WTC11 (cell line): ENCODE data around the gene PHAF1. TPM values are rescaled to one million over a fixed set of nuclear protein-coding genes. Genes with fewer than 3 reads are reported as not detected.

Source experiments
- ATAC-seq: fragments of 200-7000 bp; cut with Tn5 transposase; 2 replicates; pipeline ENCODE4 v1.10.0; 2021; ENCODE audit warnings: mild to moderate bottlenecking, moderate library complexity
- CTCF ChIA-PET: fragments of 300-600 bp; sonication (Branson Sonifier 250); formaldehyde crosslinking; loops from one replicate; lab custom pipeline; 2021; ENCODE audit warnings: antibody characterized with exemption; lab: Charles Lee
- POLR2A ChIA-PET: fragments of 350-600 bp; sonication (Branson Sonifier 250); formaldehyde crosslinking; loops from one replicate; lab custom pipeline; 2021; ENCODE audit warnings: antibody characterized with exemption; lab: Charles Lee
- DNase-seq: peaks from one replicate; pipeline ENCODE4 v3.0.0; 2021; ENCODE audit warnings: low spot score
- H3K27ac Mint-ChIP-seq: 2 replicates; pipeline ENCODE4 v1.8.0; 2021; ENCODE audit warnings: mixed read lengths
- H3K27me3 Mint-ChIP-seq: 2 replicates; pipeline ENCODE4 v1.8.0; 2021; ENCODE audit warnings: low read depth, mild to moderate bottlenecking, moderate library complexity, mixed read lengths
- H3K36me3 Mint-ChIP-seq: 2 replicates; pipeline ENCODE4 v1.8.0; 2021; ENCODE audit warnings: mixed read lengths
- H3K4me1 Mint-ChIP-seq: 2 replicates; pipeline ENCODE4 v1.8.0; 2022; ENCODE audit warnings: mixed read lengths
- H3K4me3 Mint-ChIP-seq: 2 replicates; pipeline ENCODE4 v1.8.0; 2021; ENCODE audit warnings: mild to moderate bottlenecking, moderate library complexity, mixed read lengths
- H3K9me3 Mint-ChIP-seq: 2 replicates; pipeline ENCODE4 v1.8.0; 2021; ENCODE audit warnings: mixed read lengths
- ATF1 ChIP-seq: sonication (generic); formaldehyde crosslinking; IDR thresholded peaks from 2 replicates; pipeline ENCODE4 v1.8.1; 2023; ENCODE audit warnings: mild to moderate bottlenecking, moderate library complexity, missing genetic modification reagents
- E2F4 ChIP-seq: sonication (generic); formaldehyde crosslinking; IDR thresholded peaks from 2 replicates; pipeline ENCODE4 v1.8.1; 2022; ENCODE audit warnings: low read depth, mild to moderate bottlenecking, moderate library complexity, missing genetic modification reagents, borderline replicate concordance
- FOXJ3 ChIP-seq: sonication (generic); formaldehyde crosslinking; IDR thresholded peaks from 2 replicates; pipeline ENCODE4 v1.9.0; 2021; ENCODE audit warnings: missing genetic modification reagents, mild to moderate bottlenecking, borderline replicate concordance
- NR1H2 ChIP-seq: sonication (generic); formaldehyde crosslinking; IDR thresholded peaks from 2 replicates; pipeline ENCODE4 v1.9.0; 2021; ENCODE audit warnings: mild to moderate bottlenecking, moderate library complexity, missing genetic modification reagents
- PRRX2 ChIP-seq: fragments of 250-450 bp; sonication (Bioruptor Pico); IDR thresholded peaks from 2 replicates; pipeline ENCODE4 v1.8.0; 2021; ENCODE audit warnings: mild to moderate bottlenecking
- RELA ChIP-seq: sonication (generic); formaldehyde crosslinking; IDR thresholded peaks from 2 replicates; pipeline ENCODE4 v1.8.1; 2022; ENCODE audit warnings: missing genetic modification reagents, mild to moderate bottlenecking, borderline replicate concordance
- RORB ChIP-seq: fragments of 250-450 bp; sonication (Bioruptor Pico); IDR thresholded peaks from 2 replicates; pipeline ENCODE4 v1.9.0; 2021; ENCODE audit warnings: mild to moderate bottlenecking
- SMAD4 ChIP-seq: sonication (generic); formaldehyde crosslinking; IDR thresholded peaks from 2 replicates; pipeline ENCODE4 v1.8.0; 2022; ENCODE audit warnings: mild to moderate bottlenecking, missing genetic modification reagents
- SP1 ChIP-seq: sonication (generic); formaldehyde crosslinking; conservative IDR thresholded peaks from 2 replicates; pipeline ENCODE4 v1.8.1; 2022; ENCODE audit warnings: missing genetic modification reagents
- ZNF219 ChIP-seq: sonication (generic); formaldehyde crosslinking; IDR thresholded peaks from 2 replicates; pipeline ENCODE4 v1.8.0; 2023; ENCODE audit warnings: missing genetic modification reagents, mild to moderate bottlenecking, borderline replicate concordance
- ZNF263 ChIP-seq: sonication (generic); formaldehyde crosslinking; IDR thresholded peaks from 2 replicates; pipeline ENCODE4 v1.8.1; 2022; ENCODE audit warnings: low read depth, mild to moderate bottlenecking, moderate library complexity, missing genetic modification reagents
- ZNF317 ChIP-seq: sonication (generic); formaldehyde crosslinking; IDR thresholded peaks from 2 replicates; pipeline ENCODE4 v1.8.1; 2023; ENCODE audit warnings: low read depth, mild to moderate bottlenecking, moderate library complexity, missing genetic modification reagents, borderline replicate concordance
- total RNA-seq: library from RNA; stranded (reverse); gene quantifications from 3 replicates; pipeline ENCODE4 v1.2.3, GENCODE V29; 2021
- TF ChIP-seq, protein P1 (sequence below): fragments of 250-450 bp; sonication (Bioruptor Pico); conservative IDR thresholded peaks from 2 replicates; pipeline ENCODE4 v1.9.0; 2021; ENCODE audit warnings: mild to moderate bottlenecking
- TF ChIP-seq, protein P2 (sequence below): fragments of 250-450 bp; sonication (Bioruptor Pico); IDR thresholded peaks from 2 replicates; pipeline ENCODE4 v2.1.2; 2022; ENCODE audit warnings: mild to moderate bottlenecking, moderate library complexity
- TF ChIP-seq, protein P3 (sequence below): sonication (generic); formaldehyde crosslinking; IDR thresholded peaks from 2 replicates; pipeline ENCODE4 v1.8.1; 2022; ENCODE audit warnings: low read depth, missing genetic modification reagents, borderline replicate concordance
- TF ChIP-seq, protein P4 (sequence below): sonication (generic); formaldehyde crosslinking; IDR thresholded peaks from 2 replicates; pipeline ENCODE4 v1.8.1; 2023; ENCODE audit warnings: mild to moderate bottlenecking, missing genetic modification reagents, borderline replicate concordance
- TF ChIP-seq, protein P5 (sequence below): sonication (generic); formaldehyde crosslinking; IDR thresholded peaks from 2 replicates; pipeline ENCODE4 v1.8.1; 2023; ENCODE audit warnings: mild to moderate bottlenecking, missing genetic modification reagents, moderate library complexity

Gene PHAF1
- total RNA-seq, 1 experiment from 2014 or later = 18.8 TPM

DNA sequence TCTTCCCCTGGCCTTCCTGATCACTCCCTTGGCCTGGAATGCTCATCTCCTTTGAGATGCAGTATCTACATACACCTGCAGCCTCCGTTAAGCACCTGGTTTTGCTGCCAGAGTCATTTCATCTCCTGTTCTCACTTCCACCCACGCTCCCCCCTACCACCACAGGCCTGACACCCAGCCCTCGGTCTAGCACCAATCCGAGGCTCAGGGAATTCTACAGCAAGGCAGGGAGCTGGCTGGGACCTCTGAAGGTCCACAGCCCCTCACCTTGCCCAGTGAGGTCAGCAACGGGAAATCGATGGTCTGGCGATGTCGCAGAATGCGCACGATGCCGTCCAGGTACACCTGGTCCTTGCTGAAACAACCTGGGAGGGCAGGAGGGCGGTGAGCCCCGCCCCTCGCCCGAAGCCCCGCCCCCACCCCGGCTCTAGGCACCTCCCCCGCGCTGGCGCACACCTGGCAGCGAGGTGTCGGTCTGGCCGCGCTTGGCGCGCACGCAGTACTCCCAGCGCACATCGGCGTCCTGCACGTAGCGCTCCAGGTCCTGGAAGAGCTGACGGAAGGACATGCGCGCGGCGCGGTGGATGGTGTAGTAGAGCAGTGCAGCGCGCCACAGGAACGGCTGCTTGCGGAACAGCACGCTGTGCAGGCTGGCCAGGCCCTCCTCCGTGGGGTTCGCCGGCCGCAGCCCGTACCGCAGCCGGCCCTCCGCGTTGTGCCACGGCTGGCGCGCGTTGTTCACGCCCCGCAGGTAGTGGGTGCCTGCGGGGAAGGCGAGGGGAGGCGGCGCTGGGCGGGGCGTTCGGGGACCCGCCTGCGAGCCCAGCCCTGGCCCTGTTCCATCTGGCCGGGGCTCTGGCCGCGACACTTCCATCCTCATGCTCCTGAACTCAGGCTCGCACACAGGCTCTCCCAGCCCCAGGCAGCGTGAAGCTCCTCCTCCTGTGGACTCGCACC lies 68.3 kb downstream of the PHAF1 start (continued):
- TF ChIP-seq, protein P1, sequence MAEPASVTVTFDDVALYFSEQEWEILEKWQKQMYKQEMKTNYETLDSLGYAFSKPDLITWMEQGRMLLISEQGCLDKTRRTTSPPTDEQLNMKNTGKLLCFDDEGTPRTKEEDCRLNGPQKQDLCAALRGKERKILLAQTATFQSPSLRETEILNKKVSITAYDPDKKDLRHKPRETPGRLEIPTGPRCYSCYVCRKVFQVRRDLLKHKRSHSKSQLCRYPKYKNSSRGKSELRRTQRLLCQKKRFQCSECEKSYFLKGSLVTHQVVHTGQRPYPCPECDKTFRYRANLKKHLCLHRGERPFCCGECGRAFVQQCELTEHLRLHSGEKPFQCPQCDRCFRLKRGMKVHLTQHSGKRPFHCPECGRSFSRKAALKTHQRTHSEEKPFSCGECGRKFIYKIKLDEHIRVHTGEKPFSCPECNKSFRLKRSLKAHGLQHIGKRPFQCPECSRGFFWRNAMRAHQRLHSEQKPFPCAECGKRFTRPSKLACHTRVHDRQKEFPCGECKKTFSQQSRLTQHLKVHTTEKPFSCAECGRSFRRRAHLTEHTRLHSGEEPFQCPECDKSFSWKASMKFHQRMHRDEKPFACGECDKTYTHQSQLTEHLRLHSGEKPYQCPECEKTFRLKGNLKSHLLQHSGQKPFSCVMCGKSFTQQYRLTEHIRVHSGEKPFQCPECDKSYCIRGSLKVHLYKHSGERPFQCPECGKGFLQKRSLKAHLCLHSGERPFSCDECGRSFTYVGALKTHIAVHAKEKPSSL (CRISPR knock-in tag) = no peak
- TF ChIP-seq RELA (0 out of 2 replicates have a peak, but pooled peaks have one; percentile 82), PRRX2 (CRISPR knock-in tag) (no peak), ZNF263 (CRISPR knock-in tag) (no peak), E2F4 (peak; percentile 57; the same call in 1 of the 2 replicates), RORB (CRISPR knock-in tag) (no peak), SP1 (CRISPR knock-in tag) (peak; percentile 84), SMAD4 (no peak), FOXJ3 (CRISPR knock-in tag) (no peak)
- TF ChIP-seq, protein P2, sequence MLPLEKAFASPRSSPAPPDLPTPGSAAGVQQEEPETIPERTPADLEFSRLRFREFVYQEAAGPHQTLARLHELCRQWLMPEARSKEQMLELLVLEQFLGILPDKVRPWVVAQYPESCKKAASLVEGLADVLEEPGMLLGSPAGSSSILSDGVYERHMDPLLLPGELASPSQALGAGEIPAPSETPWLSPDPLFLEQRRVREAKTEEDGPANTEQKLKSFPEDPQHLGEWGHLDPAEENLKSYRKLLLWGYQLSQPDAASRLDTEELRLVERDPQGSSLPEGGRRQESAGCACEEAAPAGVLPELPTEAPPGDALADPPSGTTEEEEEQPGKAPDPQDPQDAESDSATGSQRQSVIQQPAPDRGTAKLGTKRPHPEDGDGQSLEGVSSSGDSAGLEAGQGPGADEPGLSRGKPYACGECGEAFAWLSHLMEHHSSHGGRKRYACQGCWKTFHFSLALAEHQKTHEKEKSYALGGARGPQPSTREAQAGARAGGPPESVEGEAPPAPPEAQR = no peak
- TF ChIP-seq, protein P3, sequence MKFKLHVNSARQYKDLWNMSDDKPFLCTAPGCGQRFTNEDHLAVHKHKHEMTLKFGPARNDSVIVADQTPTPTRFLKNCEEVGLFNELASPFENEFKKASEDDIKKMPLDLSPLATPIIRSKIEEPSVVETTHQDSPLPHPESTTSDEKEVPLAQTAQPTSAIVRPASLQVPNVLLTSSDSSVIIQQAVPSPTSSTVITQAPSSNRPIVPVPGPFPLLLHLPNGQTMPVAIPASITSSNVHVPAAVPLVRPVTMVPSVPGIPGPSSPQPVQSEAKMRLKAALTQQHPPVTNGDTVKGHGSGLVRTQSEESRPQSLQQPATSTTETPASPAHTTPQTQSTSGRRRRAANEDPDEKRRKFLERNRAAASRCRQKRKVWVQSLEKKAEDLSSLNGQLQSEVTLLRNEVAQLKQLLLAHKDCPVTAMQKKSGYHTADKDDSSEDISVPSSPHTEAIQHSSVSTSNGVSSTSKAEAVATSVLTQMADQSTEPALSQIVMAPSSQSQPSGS (CRISPR knock-in tag) = no peak
- TF ChIP-seq, protein P4, sequence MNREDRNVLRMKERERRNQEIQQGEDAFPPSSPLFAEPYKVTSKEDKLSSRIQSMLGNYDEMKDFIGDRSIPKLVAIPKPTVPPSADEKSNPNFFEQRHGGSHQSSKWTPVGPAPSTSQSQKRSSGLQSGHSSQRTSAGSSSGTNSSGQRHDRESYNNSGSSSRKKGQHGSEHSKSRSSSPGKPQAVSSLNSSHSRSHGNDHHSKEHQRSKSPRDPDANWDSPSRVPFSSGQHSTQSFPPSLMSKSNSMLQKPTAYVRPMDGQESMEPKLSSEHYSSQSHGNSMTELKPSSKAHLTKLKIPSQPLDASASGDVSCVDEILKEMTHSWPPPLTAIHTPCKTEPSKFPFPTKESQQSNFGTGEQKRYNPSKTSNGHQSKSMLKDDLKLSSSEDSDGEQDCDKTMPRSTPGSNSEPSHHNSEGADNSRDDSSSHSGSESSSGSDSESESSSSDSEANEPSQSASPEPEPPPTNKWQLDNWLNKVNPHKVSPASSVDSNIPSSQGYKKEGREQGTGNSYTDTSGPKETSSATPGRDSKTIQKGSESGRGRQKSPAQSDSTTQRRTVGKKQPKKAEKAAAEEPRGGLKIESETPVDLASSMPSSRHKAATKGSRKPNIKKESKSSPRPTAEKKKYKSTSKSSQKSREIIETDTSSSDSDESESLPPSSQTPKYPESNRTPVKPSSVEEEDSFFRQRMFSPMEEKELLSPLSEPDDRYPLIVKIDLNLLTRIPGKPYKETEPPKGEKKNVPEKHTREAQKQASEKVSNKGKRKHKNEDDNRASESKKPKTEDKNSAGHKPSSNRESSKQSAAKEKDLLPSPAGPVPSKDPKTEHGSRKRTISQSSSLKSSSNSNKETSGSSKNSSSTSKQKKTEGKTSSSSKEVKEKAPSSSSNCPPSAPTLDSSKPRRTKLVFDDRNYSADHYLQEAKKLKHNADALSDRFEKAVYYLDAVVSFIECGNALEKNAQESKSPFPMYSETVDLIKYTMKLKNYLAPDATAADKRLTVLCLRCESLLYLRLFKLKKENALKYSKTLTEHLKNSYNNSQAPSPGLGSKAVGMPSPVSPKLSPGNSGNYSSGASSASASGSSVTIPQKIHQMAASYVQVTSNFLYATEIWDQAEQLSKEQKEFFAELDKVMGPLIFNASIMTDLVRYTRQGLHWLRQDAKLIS (CRISPR knock-in tag) = no peak

- no peak overlapping the region for H3K27ac Mint-ChIP-seq
- peak overlapping the region; percentile 22; the same call in 1 of the 2 replicates for H3K4me3 Mint-ChIP-seq
- peaks cover 3% of the 10 kb centered on the region; the same call in 1 of the 2 replicates for H3K36me3 Mint-ChIP-seq
- POLR2A ChIA-PET = no interaction called here
- DNase-seq = peak; percentile 33
- ATAC-seq = no peak
- peaks cover 43% of the 10 kb centered on the region for H3K27me3 Mint-ChIP-seq
- CTCF ChIA-PET = interaction anchor here (1.0 to 1.4 kb wide), 3 partner anchors 9 to 162 kb away, joined by 3 to 5 read pairs (median 5); partner anchors contain the start of gene NOL3
- H3K4me1 Mint-ChIP-seq = peaks cover 12% of the 10 kb centered on the region
- no peaks in the 10 kb centered on the region for H3K9me3 Mint-ChIP-seq
- TF ChIP-seq FOXJ3 (CRISPR knock-in tag) = no peak
- no peak for TF ChIP-seq ZNF317 (CRISPR knock-in tag)
- TF ChIP-seq, protein P5, sequence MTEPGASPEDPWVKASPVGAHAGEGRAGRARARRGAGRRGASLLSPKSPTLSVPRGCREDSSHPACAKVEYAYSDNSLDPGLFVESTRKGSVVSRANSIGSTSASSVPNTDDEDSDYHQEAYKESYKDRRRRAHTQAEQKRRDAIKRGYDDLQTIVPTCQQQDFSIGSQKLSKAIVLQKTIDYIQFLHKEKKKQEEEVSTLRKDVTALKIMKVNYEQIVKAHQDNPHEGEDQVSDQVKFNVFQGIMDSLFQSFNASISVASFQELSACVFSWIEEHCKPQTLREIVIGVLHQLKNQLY (CRISPR knock-in tag) = no peak
- TF ChIP-seq, protein P4 (CRISPR knock-in tag) = no peak
- no peak for TF ChIP-seq ZNF219 (CRISPR knock-in tag)
- TF ChIP-seq NR1H2 (CRISPR knock-in tag) = no peak
- TF ChIP-seq ATF1 = no peak
- no peak for TF ChIP-seq PRRX2 (CRISPR knock-in tag)
Measured at GRCh38 chr16:67179421-67180080, 69.8 kb downstream of the PHAF1 start.
